ENCODE data around the gene LCOR.

The LCOR gene

GRCh38 chr10:96910488-96911395 lies 78.6 kb downstream of the LCOR start:
- TF ChIP-seq, protein P1, sequence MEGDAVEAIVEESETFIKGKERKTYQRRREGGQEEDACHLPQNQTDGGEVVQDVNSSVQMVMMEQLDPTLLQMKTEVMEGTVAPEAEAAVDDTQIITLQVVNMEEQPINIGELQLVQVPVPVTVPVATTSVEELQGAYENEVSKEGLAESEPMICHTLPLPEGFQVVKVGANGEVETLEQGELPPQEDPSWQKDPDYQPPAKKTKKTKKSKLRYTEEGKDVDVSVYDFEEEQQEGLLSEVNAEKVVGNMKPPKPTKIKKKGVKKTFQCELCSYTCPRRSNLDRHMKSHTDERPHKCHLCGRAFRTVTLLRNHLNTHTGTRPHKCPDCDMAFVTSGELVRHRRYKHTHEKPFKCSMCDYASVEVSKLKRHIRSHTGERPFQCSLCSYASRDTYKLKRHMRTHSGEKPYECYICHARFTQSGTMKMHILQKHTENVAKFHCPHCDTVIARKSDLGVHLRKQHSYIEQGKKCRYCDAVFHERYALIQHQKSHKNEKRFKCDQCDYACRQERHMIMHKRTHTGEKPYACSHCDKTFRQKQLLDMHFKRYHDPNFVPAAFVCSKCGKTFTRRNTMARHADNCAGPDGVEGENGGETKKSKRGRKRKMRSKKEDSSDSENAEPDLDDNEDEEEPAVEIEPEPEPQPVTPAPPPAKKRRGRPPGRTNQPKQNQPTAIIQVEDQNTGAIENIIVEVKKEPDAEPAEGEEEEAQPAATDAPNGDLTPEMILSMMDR (IDR thresholded peaks at IDR 0.05; ENCODE audit: control extremely low read depth, extremely low read depth, low read depth, missing control alignments) = peak; percentile 72
- ChIA-PET CTCF (interaction anchor here (0.6 to 3.8 kb wide), 29 partner anchors 9 to 278 kb away, joined by 3 to 30 read pairs (median 6); no protein-coding TSS in a partner anchor), POLR2A (no interaction called here)
- peak; percentile 57 for DNase-seq (ENCODE audit: extremely low spot score)

GRCh38 chr10:96912405-96912804 lies 80.3 kb downstream of the LCOR start:
- DNase-seq (ENCODE audit: extremely low spot score) = no peak
- CTCF ChIA-PET = interaction anchor here (1.1 to 3.8 kb wide), 8 partner anchors 9 to 125 kb away, joined by 3 to 30 read pairs (median 8); no protein-coding TSS in a partner anchor
- POLR2A ChIA-PET = no interaction called here
- TF ChIP-seq, protein P1 (IDR thresholded peaks at IDR 0.05; ENCODE audit: control extremely low read depth, extremely low read depth, low read depth, missing control alignments) = no peak

DNA sequence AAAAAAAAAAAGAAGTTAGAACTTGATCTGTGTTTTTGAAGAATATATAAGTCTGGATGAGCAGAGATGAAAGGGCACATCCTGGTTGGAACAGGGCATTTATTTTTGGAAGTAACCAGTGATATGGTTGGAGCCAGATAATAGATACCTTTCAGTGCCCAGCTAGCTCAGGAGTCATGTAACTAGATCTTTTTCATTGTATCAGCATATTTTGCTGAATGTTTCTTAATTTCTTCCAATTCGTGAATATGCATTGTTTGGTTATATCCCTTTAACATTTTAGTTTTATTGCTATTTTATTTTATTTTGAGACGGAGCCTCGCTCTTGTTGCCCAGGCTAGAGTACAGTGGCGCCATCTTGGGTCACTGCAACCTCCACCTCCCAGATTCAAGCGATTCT lies 81.8 kb downstream of the LCOR start:
- no peak for DNase-seq (ENCODE audit: extremely low spot score)
- ChIA-PET CTCF (interaction anchor here (1.0 to 1.7 kb wide), 4 partner anchors 12 to 111 kb away, joined by 3 to 4 read pairs (median 4); no protein-coding TSS in a partner anchor), POLR2A (no interaction called here)
- TF ChIP-seq, protein P1 (IDR thresholded peaks at IDR 0.05; ENCODE audit: control extremely low read depth, extremely low read depth, low read depth, missing control alignments) = no peak

GRCh38 chr10:96917628-96918027 lies 85.5 kb downstream of the LCOR start:
- ChIA-PET POLR2A (no interaction called here), CTCF (no interaction called here)
- no peak for DNase-seq (ENCODE audit: extremely low spot score)
- TF ChIP-seq, protein P1 (IDR thresholded peaks at IDR 0.05; ENCODE audit: control extremely low read depth, extremely low read depth, low read depth, missing control alignments) = no peak

DNA sequence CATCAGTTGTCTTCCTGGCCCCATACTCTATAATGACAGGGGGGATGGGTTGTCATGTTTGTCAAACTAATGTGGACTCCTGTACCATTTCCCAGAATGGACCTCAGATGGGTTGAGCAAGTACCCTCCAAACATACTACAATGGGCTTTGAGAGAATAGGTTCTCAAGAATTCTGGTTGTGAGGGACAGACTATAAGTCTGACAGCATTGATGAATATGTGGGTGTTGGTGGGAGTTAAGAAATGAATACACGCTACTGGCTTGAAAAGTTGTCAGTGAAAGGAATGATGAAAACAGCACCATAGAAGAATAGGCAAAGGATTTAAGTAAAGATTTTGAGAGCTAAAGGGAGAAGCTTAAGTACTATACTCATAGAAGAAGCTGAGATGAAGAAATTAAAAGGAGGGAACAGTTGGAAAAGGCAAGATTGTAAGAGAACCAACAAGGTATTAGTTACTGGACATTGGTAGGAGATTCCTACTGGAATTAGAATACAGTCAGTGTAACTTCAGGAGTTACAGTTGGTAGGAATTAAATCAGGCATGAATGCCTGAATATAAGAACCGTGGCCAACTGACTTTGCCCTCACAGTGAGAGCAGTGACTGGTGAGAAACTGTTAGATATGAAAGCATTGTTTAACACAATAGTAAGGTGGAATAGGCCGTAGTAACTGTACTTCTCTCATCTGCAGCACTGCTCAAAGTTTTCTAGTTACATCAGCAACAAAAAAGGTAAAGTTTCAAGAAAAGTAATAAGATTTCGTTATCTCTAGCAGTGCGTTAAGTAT lies 86.3 kb downstream of the LCOR start:
- no peak for DNase-seq (ENCODE audit: extremely low spot score)
- TF ChIP-seq, protein P1 (IDR thresholded peaks at IDR 0.05; ENCODE audit: control extremely low read depth, extremely low read depth, low read depth, missing control alignments) = no peak
- POLR2A ChIA-PET = no interaction called here
- CTCF ChIA-PET = no interaction called here

- ChIA-PET POLR2A (no interaction called here), CTCF (interaction anchor here (0.8 to 0.9 kb wide), 2 partner anchors 9 to 75 kb away, joined by 3 read pairs; no protein-coding TSS in a partner anchor)
- no peak for DNase-seq (ENCODE audit: extremely low spot score)
- TF ChIP-seq, protein P1 (IDR thresholded peaks at IDR 0.05; ENCODE audit: control extremely low read depth, extremely low read depth, low read depth, missing control alignments) = no peak
Observed at GRCh38 chr10:96919785-96920430, 87.8 kb downstream of the LCOR start.
